Activated CD8-positive, alpha-beta memory T cell treated with anti-CD3 and anti-CD28 coated beads, Interleukin-2, amount 10 ng/mL, durations not matched to agents 7 days and 5 days (primary cell): ENCODE results near the gene USF3. TPM values are rescaled to one million over a fixed set of nuclear protein-coding genes. Genes with fewer than 3 reads are reported as not detected.
"Not testable (repeated sequence)": the region's sequence is repeated elsewhere in the genome, so short reads cannot be mapped to it uniquely, and the experiment has no call there.

Experiments
- ATAC-seq: fragments of 150-1000 bp; cut with Tn5 transposase; one replicate; pipeline ENCODE4 v1.10.0; 2021; ENCODE audit warnings: moderate library complexity
- CTCF ChIA-PET: fragments of 350-600 bp; sonication (Branson Sonifier 250); formaldehyde crosslinking; loops from one replicate; lab custom pipeline; 2021; ENCODE audit warnings: antibody characterized with exemption; lab: Charles Lee
- DNase-seq: peaks from one replicate; pipeline ENCODE4 v3.0.0-alpha.2; 2020
- H3K27ac Mint-ChIP-seq: one replicate; pipeline ENCODE4 v1.8.0; 2021; ENCODE audit warnings: mild to moderate bottlenecking, mixed read lengths
- H3K27me3 Mint-ChIP-seq: one replicate; pipeline ENCODE4 v1.8.0; 2021; ENCODE audit warnings: mixed read lengths
- H3K36me3 Mint-ChIP-seq: one replicate; pipeline ENCODE4 v1.8.0; 2021; ENCODE audit warnings: mild to moderate bottlenecking, mixed read lengths
- H3K4me1 Mint-ChIP-seq: one replicate; pipeline ENCODE4 v1.8.0; 2021; ENCODE audit warnings: mixed read lengths
- H3K4me3 Mint-ChIP-seq: one replicate; pipeline ENCODE4 v1.8.0; 2021; ENCODE audit warnings: mild to moderate bottlenecking, moderate library complexity, mixed read lengths
- H3K9me3 Mint-ChIP-seq: one replicate; pipeline ENCODE4 v1.8.0; 2022; ENCODE audit warnings: low read depth, mixed read lengths
- total RNA-seq, 2 experiments: library from RNA; stranded (reverse); gene quantifications; one replicate each; pipeline ENCODE4 v1.2.3, GENCODE V29; 2021

USF3 gene
- total RNA-seq, 2 experiments from 2014 or later: 14.5 to 15.2 TPM

DNA sequence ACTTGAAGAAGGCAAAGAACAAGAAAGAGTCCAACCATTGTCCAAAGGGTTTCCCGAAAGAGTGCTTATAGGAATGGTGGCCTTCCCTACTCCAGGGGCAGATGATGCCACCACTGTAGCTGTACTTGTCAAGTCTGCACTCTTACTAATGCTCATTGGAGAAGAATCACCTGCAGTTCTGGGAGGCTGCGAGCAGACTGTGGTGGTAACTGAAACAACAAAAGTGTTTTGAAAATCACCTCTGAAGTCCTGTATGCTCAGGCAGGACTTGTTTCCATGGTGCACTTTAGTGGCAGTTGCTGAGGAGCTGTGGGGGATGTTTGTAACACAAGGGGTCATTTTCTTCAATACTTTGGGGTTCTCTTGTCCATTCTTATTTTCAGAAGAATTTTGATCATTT lies 36.0 kb downstream of the USF3 start:
- H3K36me3 Mint-ChIP-seq: peaks cover 27% of the 10 kb centered on the region
- DNase-seq (no peak), ATAC-seq (no peak)
- peaks cover 5% of the 10 kb centered on the region for H3K4me1 Mint-ChIP-seq
- H3K27ac Mint-ChIP-seq: no peak overlapping the region
- H3K9me3 Mint-ChIP-seq: no peaks in the 10 kb centered on the region
- H3K27me3 Mint-ChIP-seq: no peaks in the 10 kb centered on the region
- no peak overlapping the region for H3K4me3 Mint-ChIP-seq
- CTCF ChIA-PET: no interaction called here

DNA sequence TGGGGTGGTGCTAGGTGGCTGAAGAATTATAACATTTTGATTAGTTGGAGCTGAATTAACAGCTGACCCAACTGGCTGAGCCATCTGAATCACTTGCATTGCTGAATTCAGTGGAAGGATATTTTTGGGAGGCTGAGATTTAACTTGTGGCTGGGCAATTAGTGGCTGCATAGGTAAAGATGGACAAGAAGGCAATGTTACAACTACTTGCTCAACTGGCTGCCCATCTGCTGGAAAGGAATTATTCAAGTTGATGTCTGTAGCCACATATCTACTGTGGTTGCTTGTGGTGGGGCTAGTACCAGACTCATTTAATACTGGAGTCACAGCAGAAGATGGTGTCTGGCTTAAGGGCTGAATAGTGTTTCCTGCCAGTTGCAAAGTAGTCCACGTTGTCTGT lies 36.4 kb downstream of the USF3 start:
- peaks cover 3% of the 10 kb centered on the region for H3K4me1 Mint-ChIP-seq
- DNase-seq: no peak
- H3K27me3 Mint-ChIP-seq: no peaks in the 10 kb centered on the region
- H3K36me3 Mint-ChIP-seq: peaks cover 26% of the 10 kb centered on the region
- no peak overlapping the region for H3K4me3 Mint-ChIP-seq
- H3K27ac Mint-ChIP-seq: no peak overlapping the region
- CTCF ChIA-PET: no interaction called here
- H3K9me3 Mint-ChIP-seq: no peaks in the 10 kb centered on the region
- ATAC-seq: no peak

- Mint-ChIP-seq H3K27me3 (no peaks in the 10 kb centered on the region), H3K4me3 (no peak overlapping the region), H3K9me3 (no peaks in the 10 kb centered on the region), H3K4me1 (no peaks in the 10 kb centered on the region), H3K36me3 (peaks cover 24% of the 10 kb centered on the region), H3K27ac (no peak overlapping the region)
- no peak for DNase-seq
- CTCF ChIA-PET: no interaction called here
- ATAC-seq: no peak
These were observed 37.3 kb downstream of the USF3 start for GRCh38 chr3:113659101-113659541.

DNA sequence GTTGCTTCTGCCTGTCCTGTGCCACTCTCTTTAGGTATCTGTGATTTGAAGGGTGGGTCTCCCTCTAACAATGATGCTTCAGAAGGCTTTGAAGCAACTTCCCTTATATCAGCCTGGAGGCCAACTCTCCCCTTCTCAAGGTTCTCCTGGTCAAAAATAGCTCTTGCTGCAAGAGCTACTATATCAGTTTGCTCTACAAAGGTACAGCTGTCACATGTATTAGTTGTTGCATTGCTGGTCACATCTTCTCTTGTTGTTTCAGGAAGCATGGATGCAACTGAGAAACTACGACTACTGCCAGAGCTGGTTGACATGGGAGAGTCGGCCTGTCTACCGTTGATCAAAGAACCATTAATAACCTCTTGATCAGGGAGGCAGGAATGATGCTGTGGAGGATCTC lies 38.3 kb downstream of the USF3 start:
- H3K36me3 Mint-ChIP-seq: peaks cover 24% of the 10 kb centered on the region
- DNase-seq (no peak), ATAC-seq (no peak)
- no peak overlapping the region for H3K27ac Mint-ChIP-seq
- CTCF ChIA-PET: no interaction called here
- no peak overlapping the region for H3K4me3 Mint-ChIP-seq
- no peaks in the 10 kb centered on the region for H3K4me1 Mint-ChIP-seq
- H3K27me3 Mint-ChIP-seq: no peaks in the 10 kb centered on the region
- no peaks in the 10 kb centered on the region for H3K9me3 Mint-ChIP-seq

DNA sequence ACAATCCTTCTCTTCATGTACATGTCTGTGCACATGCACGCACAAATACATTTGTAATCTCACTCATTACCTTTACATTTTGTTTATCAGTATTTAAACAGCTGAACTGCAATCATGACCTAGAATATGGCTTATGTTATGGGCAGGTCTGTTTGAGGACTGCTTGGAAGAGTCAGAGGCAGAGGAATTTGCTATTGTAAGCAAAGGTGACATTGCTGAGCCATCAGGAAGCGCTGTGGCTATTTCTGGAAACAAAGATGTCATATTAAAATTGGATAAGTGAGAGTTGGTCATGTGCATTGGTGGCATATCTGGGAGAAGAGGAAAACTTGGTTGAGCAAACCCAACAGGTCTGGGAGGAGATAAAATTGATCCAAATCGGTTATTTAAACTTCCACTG lies 41.6 kb downstream of the USF3 start:
- H3K36me3 Mint-ChIP-seq: peaks cover 19% of the 10 kb centered on the region
- H3K4me3 Mint-ChIP-seq: no peak overlapping the region
- DNase-seq (no peak), ATAC-seq (no peak)
- H3K4me1 Mint-ChIP-seq: no peaks in the 10 kb centered on the region
- CTCF ChIA-PET: no interaction called here
- no peak overlapping the region for H3K27ac Mint-ChIP-seq
- no peaks in the 10 kb centered on the region for H3K9me3 Mint-ChIP-seq
- H3K27me3 Mint-ChIP-seq: no peaks in the 10 kb centered on the region

GRCh38 chr3:113654310-113654709 lies 42.1 kb downstream of the USF3 start:
- no peaks in the 10 kb centered on the region for H3K27me3 Mint-ChIP-seq
- peaks cover 17% of the 10 kb centered on the region for H3K36me3 Mint-ChIP-seq
- H3K4me3 Mint-ChIP-seq: no peak overlapping the region
- no peak overlapping the region for H3K27ac Mint-ChIP-seq
- DNase-seq: no peak
- CTCF ChIA-PET: no interaction called here
- no peaks in the 10 kb centered on the region for H3K9me3 Mint-ChIP-seq
- ATAC-seq: no peak
- H3K4me1 Mint-ChIP-seq: no peaks in the 10 kb centered on the region

DNA sequence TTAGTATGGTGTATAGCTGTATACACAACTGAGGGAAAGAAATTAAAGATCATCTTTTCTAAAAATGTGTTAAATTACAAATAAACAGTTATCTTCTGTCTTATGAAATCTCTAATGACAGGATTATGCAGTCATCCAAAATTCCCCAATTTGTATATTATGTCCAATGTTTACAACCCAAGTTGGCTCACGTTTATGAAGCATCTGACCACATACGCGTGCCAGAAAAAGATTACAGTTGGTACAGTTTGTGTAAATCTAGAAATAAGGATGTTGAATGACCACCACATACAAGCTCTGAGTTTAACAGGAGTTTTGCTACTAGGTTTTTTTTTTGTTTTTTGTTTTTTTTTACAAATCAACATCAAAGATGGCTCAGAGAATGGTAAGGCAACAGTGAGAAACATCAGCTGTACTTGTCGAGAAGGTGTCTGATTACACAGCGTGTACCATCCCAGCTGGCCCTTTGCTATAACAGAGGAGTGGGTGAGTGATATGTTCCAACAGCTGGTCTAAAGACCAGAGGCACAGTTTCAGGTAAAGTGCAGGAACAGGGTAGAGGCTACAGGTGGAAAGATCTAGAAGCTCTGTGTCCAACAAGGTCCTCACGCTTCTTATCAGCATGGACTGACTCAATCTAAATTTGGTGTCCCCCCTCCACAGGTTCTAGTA lies 47.1 kb downstream of the USF3 start:
- peaks cover 17% of the 10 kb centered on the region for H3K9me3 Mint-ChIP-seq
- CTCF ChIA-PET: no interaction called here
- no peak overlapping the region for H3K27ac Mint-ChIP-seq
- H3K4me1 Mint-ChIP-seq: no peaks in the 10 kb centered on the region
- H3K4me3 Mint-ChIP-seq: no peak overlapping the region
- ATAC-seq (no peak), DNase-seq (no peak)
- peaks cover 30% of the 10 kb centered on the region for H3K36me3 Mint-ChIP-seq
- H3K27me3 Mint-ChIP-seq: no peaks in the 10 kb centered on the region

DNA sequence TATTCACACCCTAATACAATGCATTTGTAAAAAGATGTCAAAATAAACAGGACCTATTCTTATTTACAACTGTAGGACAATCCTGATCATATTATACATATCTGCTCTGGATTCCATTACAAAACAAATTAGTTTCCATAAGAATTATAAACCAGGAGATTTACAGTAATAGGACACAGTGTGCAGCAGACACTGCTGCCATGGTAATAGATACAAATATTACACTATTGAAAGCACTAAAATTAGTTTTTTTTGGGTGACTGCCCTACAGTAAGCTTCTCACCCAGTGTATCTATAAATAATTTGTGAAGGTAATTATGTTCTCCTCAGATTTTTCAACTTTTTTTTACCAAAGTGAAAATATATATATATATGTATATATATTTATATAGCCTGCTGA lies 47.9 kb downstream of the USF3 start:
- no peak overlapping the region for H3K4me3 Mint-ChIP-seq
- ATAC-seq: no peak
- H3K27me3 Mint-ChIP-seq: no peaks in the 10 kb centered on the region
- no peak for DNase-seq
- H3K36me3 Mint-ChIP-seq: peaks cover 34% of the 10 kb centered on the region
- no peak overlapping the region for H3K27ac Mint-ChIP-seq
- peaks cover 20% of the 10 kb centered on the region for H3K9me3 Mint-ChIP-seq
- CTCF ChIA-PET: no interaction called here
- no peaks in the 10 kb centered on the region for H3K4me1 Mint-ChIP-seq

DNA sequence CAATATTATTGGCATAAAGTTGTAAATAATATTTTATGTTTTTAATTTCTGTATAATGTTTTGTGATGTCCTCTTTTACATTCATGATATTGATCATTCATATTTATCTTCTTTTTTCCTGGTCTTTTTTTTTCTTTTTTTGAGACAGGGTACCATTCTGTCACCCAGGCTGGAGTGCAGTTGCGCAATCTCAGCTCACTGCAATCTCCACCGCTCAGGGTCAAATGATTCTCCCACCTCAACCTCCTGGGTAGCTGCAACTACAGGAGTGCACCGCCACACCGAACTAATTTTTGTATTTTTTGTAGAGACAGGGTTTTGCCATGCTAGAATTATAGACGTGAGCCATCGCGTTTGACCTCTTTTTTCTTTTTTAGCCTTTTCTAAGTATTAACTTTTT lies 52.9 kb downstream of the USF3 start:
- ATAC-seq: no peak
- DNase-seq: no peak
- Mint-ChIP-seq H3K36me3 (peaks cover 23% of the 10 kb centered on the region), H3K9me3 (peaks cover 20% of the 10 kb centered on the region), H3K4me3 (no peak overlapping the region), H3K27ac (no peak overlapping the region), H3K27me3 (no peaks in the 10 kb centered on the region), H3K4me1 (peaks cover 6% of the 10 kb centered on the region)
- CTCF ChIA-PET: no interaction called here

GRCh38 chr3:113638910-113639309 lies 57.5 kb downstream of the USF3 start:
- Mint-ChIP-seq H3K4me1 (peaks cover 6% of the 10 kb centered on the region), H3K4me3 (no peak overlapping the region), H3K27ac (no peak overlapping the region), H3K9me3 (no peaks in the 10 kb centered on the region), H3K27me3 (no peaks in the 10 kb centered on the region), H3K36me3 (peaks cover 1% of the 10 kb centered on the region)
- ATAC-seq (no peak), DNase-seq (no peak)
- CTCF ChIA-PET: no interaction called here

DNA sequence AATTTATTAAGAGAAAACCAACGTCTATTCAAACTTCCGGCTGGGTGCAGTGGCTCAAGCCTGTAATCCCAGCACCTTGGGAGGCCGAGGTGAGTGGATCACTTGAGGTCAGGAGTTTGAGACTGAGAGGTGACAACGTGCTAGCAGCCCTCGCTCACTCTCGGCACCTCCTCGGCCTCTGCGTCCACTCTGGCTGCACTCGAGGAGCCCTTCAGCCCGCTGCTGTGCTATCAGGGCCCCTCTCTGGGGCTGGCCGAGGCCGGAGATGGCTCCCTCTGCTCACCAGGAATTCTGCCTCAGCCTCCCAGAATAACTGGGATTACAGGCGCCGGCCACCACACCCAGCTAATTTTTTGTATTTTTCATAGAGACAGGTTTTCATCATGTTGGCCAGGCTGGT lies 58.7 kb downstream of the USF3 start:
- ATAC-seq (no peak), DNase-seq (no peak)
- peaks cover 5% of the 10 kb centered on the region for H3K4me1 Mint-ChIP-seq
- H3K36me3 Mint-ChIP-seq: no peaks in the 10 kb centered on the region
- H3K27ac Mint-ChIP-seq: no peak overlapping the region
- H3K9me3 Mint-ChIP-seq: no peaks in the 10 kb centered on the region
- no peaks in the 10 kb centered on the region for H3K27me3 Mint-ChIP-seq
- CTCF ChIA-PET: interaction anchor here (0.6 kb wide), 1 partner anchor 746 kb away, joined by 5 read pairs; no protein-coding TSS in a partner anchor
- no peak overlapping the region for H3K4me3 Mint-ChIP-seq

GRCh38 chr3:113636034-113636433 lies 60.4 kb downstream of the USF3 start:
- DNase-seq, ATAC-seq, H3K9me3 Mint-ChIP-seq, H3K27ac Mint-ChIP-seq, CTCF ChIA-PET, H3K27me3 Mint-ChIP-seq, H3K36me3 Mint-ChIP-seq, H3K4me3 Mint-ChIP-seq, H3K4me1 Mint-ChIP-seq: not testable (repeated sequence)

DNA sequence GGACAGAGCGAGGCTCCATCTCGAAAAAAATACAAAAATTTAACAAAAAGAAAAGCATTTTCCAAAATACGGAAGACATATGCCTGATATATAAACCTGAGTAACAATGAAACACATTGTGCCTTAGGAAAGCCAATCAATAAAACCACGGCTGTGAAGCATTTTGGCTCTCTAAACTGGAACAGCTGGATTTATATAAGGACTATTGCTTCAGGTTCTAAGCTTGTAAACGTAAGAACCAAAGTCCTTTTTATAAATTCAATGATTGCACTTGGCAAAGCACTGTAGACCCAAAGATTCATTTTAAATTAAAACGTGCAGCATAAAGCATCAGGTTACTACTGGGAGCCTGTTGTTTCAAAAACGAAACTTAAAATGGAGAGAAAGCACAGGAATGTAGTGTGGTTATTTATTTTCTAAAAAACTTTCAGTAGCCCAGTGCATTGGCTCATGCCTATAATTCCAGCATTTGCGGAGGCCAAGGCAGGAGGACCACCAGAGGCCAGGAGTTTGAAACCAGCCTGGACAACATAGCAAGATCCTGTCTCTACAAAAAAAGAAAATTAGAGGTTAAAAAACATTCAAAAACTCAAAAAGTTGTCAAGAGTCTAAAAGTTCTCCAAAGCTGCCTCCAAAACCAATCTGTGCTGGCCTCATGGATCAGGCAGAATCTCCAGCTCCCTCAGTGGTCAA lies 61.5 kb downstream of the USF3 start:
- CTCF ChIA-PET: no interaction called here
- H3K36me3 Mint-ChIP-seq: peaks cover 5% of the 10 kb centered on the region
- H3K4me3 Mint-ChIP-seq: no peak overlapping the region
- no peak overlapping the region for H3K27ac Mint-ChIP-seq
- no peaks in the 10 kb centered on the region for H3K27me3 Mint-ChIP-seq
- DNase-seq: no peak
- H3K9me3 Mint-ChIP-seq: no peaks in the 10 kb centered on the region
- ATAC-seq: no peak
- H3K4me1 Mint-ChIP-seq: peaks cover 2% of the 10 kb centered on the region

DNA sequence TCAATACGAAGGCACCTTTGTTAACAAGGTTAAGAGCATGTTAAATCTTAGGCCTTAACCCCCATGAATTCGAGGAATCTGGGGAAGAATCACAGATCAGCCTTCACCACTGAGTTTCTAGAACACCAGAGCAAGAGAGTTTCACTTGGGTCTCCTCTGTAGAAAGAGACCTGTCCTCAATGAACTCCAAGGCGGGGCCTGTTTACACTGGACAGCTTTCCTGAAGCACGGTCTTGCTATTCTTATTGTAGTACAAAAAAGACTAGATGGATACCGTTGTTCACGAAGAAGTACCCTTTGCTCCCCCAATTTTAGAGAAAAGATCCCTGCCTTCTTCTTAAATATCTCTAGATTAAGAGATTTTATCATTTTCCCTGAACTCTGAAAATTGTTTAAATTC lies 64.9 kb downstream of the USF3 start:
- Mint-ChIP-seq H3K4me1 (peaks cover 2% of the 10 kb centered on the region), H3K27me3 (no peaks in the 10 kb centered on the region), H3K9me3 (no peaks in the 10 kb centered on the region), H3K36me3 (peaks cover 17% of the 10 kb centered on the region), H3K27ac (no peak overlapping the region), H3K4me3 (no peak overlapping the region)
- no peak for ATAC-seq
- CTCF ChIA-PET: interaction anchor here (0.6 kb wide), 1 partner anchor 54 kb away, joined by 3 read pairs; no protein-coding TSS in a partner anchor
- no peak for DNase-seq
